ENCODE data around the gene APP.

Gene APP

DNA sequence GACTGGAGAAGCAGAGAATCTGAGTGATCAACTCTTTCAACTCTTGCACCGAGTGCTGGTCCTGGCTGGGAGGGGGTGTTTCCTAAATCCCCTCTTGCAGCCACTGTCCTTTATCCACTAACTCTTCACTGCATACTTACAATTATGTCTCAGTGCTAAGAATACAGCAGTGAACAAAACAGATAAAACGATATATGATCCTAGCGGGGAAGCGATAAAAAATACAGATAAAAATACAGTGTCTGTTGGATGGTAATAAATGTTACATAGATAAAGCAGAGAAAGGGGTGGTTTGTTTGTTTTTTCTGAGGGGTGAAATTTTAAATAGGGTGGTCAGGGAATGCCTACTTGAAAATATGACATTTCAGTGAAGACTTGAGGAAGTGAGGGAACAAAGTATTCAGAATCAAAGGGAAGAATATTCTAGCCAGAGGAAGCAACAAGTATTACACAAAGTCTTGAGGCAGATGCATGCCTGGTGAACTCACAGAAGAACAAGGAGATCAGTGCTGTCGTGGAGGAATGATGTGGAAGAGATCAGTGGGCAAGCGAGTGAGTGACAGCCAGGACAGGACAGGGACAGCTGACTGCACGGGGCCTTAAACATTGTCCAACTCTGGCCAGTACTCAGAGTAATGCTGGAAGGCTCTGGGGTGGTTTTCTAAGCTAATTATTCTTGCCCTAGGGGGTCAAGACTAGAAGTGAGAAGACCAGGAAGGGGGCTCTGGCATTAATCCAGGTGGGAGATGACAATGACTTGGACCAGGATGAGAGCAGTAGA lies 110.0 kb downstream of the APP start (continued):
- TF ChIP-seq ZNF768 (tag by site-specific recombination; IDR thresholded peaks at IDR 0.05): no peak
- TF ChIP-seq IKZF3 (tag by site-specific recombination; IDR thresholded peaks at IDR 0.05): 0 out of 2 replicates have a peak, but pooled peaks have one; percentile 18
- TF ChIP-seq ZNF133 (tag by site-specific recombination; IDR thresholded peaks at IDR 0.05): no peak
- no peak for TF ChIP-seq ZNF621 (tag by site-specific recombination; IDR thresholded peaks at IDR 0.05)
- TF ChIP-seq ZNF335 (tag by site-specific recombination; conservative IDR thresholded peaks at IDR 0.05): peak; percentile 48
- TF ChIP-seq FEZF1 (tag by site-specific recombination; IDR thresholded peaks at IDR 0.05): peak; percentile 70; the same call in 1 of the 2 replicates
- TF ChIP-seq, protein P1, sequence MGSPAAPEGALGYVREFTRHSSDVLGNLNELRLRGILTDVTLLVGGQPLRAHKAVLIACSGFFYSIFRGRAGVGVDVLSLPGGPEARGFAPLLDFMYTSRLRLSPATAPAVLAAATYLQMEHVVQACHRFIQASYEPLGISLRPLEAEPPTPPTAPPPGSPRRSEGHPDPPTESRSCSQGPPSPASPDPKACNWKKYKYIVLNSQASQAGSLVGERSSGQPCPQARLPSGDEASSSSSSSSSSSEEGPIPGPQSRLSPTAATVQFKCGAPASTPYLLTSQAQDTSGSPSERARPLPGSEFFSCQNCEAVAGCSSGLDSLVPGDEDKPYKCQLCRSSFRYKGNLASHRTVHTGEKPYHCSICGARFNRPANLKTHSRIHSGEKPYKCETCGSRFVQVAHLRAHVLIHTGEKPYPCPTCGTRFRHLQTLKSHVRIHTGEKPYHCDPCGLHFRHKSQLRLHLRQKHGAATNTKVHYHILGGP (tag by site-specific recombination; IDR thresholded peaks at IDR 0.05): no peak
- no peak for TF ChIP-seq ZNF223 (tag by site-specific recombination; IDR thresholded peaks at IDR 0.05)
- TF ChIP-seq, protein P2, sequence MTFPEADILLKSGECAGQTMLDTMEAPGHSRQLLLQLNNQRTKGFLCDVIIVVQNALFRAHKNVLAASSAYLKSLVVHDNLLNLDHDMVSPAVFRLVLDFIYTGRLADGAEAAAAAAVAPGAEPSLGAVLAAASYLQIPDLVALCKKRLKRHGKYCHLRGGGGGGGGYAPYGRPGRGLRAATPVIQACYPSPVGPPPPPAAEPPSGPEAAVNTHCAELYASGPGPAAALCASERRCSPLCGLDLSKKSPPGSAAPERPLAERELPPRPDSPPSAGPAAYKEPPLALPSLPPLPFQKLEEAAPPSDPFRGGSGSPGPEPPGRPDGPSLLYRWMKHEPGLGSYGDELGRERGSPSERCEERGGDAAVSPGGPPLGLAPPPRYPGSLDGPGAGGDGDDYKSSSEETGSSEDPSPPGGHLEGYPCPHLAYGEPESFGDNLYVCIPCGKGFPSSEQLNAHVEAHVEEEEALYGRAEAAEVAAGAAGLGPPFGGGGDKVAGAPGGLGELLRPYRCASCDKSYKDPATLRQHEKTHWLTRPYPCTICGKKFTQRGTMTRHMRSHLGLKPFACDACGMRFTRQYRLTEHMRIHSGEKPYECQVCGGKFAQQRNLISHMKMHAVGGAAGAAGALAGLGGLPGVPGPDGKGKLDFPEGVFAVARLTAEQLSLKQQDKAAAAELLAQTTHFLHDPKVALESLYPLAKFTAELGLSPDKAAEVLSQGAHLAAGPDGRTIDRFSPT (tag by site-specific recombination; IDR thresholded peaks at IDR 0.05): no peak
- TF ChIP-seq, protein P3, sequence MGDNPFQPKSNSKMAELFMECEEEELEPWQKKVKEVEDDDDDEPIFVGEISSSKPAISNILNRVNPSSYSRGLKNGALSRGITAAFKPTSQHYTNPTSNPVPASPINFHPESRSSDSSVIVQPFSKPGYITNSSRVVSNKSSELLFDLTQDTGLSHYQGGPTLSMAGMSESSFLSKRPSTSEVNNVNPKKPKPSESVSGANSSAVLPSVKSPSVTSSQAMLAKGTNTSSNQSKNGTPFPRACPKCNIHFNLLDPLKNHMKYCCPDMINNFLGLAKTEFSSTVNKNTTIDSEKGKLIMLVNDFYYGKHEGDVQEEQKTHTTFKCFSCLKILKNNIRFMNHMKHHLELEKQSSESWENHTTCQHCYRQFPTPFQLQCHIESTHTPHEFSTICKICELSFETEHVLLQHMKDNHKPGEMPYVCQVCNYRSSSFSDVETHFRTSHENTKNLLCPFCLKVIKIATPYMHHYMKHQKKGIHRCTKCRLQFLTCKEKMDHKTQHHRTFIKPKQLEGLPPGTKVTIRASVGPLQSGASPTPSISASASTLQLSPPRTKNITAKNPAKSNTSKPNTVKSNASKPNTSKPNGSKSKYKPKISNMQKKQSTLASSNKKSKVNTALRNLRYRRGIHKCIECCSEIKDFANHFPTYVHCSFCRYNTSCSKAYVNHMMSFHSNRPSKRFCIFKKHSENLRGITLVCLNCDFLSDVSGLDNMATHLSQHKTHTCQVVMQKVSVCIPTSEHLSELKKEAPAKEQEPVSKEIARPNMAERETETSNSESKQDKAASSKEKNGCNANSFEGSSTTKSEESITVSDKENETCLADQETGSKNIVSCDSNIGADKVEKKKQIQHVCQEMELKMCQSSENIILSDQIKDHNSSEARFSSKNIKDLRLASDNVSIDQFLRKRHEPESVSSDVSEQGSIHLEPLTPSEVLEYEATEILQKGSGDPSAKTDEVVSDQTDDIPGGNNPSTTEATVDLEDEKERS (tag by site-specific recombination; IDR thresholded peaks at IDR 0.05): no peak
- TF ChIP-seq, protein P4, sequence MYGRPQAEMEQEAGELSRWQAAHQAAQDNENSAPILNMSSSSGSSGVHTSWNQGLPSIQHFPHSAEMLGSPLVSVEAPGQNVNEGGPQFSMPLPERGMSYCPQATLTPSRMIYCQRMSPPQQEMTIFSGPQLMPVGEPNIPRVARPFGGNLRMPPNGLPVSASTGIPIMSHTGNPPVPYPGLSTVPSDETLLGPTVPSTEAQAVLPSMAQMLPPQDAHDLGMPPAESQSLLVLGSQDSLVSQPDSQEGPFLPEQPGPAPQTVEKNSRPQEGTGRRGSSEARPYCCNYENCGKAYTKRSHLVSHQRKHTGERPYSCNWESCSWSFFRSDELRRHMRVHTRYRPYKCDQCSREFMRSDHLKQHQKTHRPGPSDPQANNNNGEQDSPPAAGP (tag by site-specific recombination; IDR thresholded peaks at IDR 0.05): no peak
- TF ChIP-seq, protein P5, sequence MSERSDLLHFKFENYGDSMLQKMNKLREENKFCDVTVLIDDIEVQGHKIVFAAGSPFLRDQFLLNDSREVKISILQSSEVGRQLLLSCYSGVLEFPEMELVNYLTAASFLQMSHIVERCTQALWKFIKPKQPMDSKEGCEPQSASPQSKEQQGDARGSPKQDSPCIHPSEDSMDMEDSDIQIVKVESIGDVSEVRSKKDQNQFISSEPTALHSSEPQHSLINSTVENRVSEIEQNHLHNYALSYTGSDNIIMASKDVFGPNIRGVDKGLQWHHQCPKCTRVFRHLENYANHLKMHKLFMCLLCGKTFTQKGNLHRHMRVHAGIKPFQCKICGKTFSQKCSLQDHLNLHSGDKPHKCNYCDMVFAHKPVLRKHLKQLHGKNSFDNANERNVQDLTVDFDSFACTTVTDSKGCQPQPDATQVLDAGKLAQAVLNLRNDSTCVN (tag by site-specific recombination; optimal IDR thresholded peaks at IDR 0.05): no peak
- TF ChIP-seq SCRT2 (tag by site-specific recombination; IDR thresholded peaks at IDR 0.05): peak; percentile 95
- TF ChIP-seq OVOL3 (tag by site-specific recombination; IDR thresholded peaks at IDR 0.05): no peak
- no peak for TF ChIP-seq ZNF747 (tag by site-specific recombination; IDR thresholded peaks at IDR 0.05)
- TF ChIP-seq ZNF777 (tag by site-specific recombination; IDR thresholded peaks at IDR 0.05; ENCODE audit: borderline replicate concordance): no peak
- TF ChIP-seq ZNF394 (tag by site-specific recombination; IDR thresholded peaks at IDR 0.05; ENCODE audit: borderline replicate concordance): 0 out of 2 replicates have a peak, but pooled peaks have one; percentile 18
- no peak for TF ChIP-seq ZNF560 (tag by site-specific recombination; IDR thresholded peaks at IDR 0.05; ENCODE audit: borderline replicate concordance)
- TF ChIP-seq EGR2 (tag by site-specific recombination; IDR thresholded peaks at IDR 0.05; ENCODE audit: low read depth): no peak
- TF ChIP-seq ZNF19 (tag by site-specific recombination; IDR thresholded peaks at IDR 0.05; ENCODE audit: low read depth): no peak
- no peak for TF ChIP-seq ZNF239 (tag by site-specific recombination; IDR thresholded peaks at IDR 0.05)

Measured in HEK293 (cell line).